Suppressor macrophage treated with lipopolysaccharide for 4 hours (primary cell): ENCODE data around the gene SAP30L.

Source experiments
- DNase-seq: peaks from one replicate; pipeline ENCODE4 v3.0.0-alpha.2; 2020

Gene SAP30L

DNA sequence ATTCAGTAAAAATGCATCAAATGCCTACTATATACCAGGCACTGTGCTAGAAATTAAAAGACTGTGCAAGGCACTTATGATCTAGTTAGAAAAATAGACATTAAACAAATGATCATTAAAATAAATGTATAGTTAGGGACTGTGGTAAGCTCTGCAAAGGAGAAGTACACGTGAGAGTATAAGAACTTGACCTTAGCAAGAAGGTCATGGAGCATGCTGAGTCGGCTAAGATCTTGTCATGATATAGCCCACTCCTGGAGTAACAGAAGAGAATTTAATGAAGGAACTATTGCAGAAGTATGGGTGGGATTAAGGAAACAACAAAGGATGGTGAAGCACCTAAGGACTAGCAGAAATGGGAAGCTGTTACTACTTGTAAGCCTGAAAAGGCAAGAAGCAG, 23.5 kb upstream of the SAP30L start:
- no peak for DNase-seq

GRCh38 chr5:154428208-154428607, 17.6 kb upstream of the SAP30L start:
- DNase-seq, result no peak

DNA sequence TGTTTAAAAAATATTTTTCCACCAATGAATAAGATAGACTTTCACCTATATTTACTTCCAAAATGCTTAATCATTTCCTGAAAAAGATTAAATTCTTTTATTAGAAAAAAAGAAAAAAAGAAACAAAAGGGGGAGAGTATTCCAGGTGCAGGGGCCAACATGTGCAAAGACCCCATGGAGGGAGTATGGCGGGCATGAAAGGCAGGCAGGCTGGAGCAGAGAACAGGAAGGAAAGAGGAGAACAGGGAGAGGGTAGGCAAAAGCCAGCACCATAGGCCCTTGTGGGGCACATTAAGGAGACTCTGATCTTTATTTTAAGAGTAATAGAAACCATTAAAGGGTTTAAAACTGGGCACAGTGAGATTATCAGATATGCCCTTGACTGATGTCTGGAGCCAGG, 16.5 kb upstream of the SAP30L start:
- no peak for DNase-seq

- DNase-seq, result no peak
Observed at GRCh38 chr5:154430466-154430865, 15.3 kb upstream of the SAP30L start.

DNA sequence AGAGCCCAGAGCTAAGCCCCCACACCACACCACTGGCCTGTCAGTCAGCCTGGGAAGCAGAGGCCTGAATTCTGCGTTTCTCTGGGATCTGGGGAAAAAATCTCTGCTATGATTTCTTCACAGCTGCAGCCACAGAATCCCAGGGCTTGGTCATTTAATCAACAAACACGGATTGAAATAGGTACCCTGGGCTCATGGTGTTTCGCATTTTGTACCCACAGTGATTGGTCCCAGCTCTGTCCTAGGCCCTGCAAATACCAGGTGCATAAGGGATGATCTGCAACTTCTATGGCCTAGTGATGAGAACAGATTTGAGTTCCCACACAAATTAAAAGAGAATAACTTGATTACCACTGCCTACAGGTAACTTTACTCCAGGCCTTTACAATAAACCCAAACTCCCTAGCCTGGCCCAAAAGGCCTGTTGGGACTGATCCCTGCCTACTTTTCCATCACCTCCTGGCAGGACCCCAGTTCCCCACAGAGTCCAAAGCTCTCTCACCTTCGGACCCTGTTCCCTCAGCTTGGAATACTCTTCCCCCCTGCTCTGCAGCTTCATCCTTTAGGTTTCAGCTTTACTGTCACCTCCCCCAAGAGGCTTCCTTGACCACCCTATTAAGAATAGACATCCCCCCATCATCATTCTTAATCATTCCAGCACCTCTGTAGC, 14.7 kb upstream of the SAP30L start:
- no peak for DNase-seq

DNA sequence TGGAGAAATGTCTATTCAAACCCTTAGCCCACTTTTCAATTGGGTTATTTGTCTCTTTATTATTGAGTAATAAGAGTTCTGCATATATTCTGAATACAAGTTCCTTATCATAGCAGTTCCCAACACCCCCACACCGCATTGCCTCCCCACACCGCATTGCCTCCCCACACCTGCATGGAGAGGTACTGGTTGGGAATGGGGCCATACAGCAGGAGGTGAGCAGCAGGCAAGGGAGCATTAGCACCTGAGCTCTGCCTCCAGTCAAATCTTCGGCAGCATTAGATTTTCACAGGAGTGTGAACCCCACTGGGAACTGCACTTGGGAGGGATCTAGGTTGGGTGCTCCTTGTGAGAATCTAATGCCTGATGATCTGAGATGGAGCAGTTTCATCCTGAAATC, 10.6 kb upstream of the SAP30L start:
- DNase-seq, result no peak

GRCh38 chr5:154437281-154437965, 8.4 kb upstream of the SAP30L start:
- DNase-seq, result no peak

GRCh38 chr5:154440540-154440939, 5.3 kb upstream of the SAP30L start:
- DNase-seq, result no peak

- no peak for DNase-seq
Observed at GRCh38 chr5:154442801-154443200, 3.0 kb upstream of the SAP30L start.

DNA sequence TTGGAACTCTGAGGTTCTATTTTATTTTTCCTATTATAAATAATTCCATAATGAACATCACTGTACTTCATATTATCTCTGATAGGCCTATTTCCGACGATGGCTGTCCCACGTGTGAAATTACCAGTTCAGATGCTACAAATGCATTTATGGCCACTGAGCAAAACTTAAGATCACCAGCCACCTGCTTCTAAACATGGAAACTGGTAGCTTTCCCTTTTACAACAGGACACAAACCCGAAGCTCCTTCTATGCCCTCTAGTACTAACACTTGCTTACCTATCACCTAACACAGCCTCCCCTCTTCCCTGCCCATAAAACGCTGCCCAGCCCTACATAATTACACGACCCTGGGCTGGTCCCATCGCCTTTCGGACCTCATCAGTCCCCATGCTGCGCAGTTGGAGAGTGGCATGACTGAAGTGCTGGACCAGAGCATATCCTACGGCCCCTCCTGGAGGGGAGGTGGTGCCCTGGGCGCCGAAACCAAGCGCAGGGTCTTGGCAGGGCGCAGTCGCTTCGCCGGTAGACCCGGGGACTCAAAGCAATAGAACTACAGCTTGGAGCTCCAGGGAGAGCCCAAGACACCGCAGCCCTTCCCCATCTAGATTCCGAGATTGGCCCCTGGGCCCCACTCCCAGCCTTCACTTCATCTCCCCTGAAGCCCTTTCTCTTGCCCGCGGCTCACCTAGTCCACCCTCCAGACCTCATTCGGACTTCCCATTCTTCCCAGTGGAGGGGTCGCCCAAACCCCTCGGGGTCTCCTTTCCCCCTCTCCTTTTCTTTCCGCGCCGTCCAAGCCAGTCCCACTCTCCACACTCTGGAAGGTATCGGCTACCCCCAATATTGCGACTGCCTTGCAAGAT, 1.0 kb upstream of the SAP30L start:
- no peak for DNase-seq

DNA sequence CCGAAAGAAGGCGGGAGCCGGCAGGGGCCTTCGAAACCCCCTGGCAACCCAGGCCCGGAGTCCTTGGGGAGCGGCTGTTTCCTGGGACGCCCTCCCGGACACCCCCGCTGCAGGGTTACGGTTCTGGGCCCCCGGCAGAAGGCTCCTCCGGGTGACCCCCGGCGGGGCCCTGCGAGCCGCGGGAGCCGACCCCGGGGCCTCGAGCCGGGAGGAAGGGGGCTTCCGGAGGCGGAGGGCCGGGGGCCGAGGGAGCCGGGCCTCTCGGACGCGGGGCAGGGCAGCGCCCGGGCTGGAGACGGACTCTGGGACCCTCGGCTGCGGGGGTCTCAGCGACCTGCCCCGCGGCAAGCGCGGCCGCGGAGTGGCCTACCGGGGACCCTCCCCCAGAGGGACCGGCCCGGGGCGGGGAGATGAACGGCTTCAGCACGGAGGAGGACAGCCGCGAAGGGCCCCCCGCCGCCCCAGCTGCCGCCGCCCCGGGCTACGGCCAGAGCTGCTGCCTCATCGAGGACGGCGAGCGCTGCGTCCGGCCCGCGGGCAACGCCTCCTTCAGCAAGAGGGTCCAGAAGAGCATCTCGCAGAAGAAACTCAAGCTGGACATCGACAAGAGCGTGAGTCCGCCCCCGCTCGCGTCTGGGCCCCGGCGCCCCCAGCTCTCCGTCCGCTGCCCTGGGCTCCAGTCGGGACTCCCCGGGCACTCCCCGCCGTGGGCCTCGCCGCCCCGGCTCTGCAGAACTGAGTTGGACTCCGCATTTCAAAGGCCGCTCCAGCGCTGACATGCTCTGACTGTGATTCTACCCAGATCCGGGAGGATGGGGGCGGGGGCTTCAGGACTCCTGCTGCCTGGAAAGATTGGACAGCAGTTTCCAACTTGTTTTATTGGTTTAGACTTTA, 645 bp downstream of the SAP30L start:
- peak; percentile 43 for DNase-seq

GRCh38 chr5:154447089-154447725, 1.4 kb downstream of the SAP30L start:
- no peak for DNase-seq

GRCh38 chr5:154449786-154450185, 4.0 kb downstream of the SAP30L start:
- no peak for DNase-seq

- no peak for DNase-seq
Observed at GRCh38 chr5:154451957-154452356, 6.2 kb downstream of the SAP30L start.

GRCh38 chr5:154455585-154455984, 9.8 kb downstream of the SAP30L start:
- DNase-seq, result no peak

DNA sequence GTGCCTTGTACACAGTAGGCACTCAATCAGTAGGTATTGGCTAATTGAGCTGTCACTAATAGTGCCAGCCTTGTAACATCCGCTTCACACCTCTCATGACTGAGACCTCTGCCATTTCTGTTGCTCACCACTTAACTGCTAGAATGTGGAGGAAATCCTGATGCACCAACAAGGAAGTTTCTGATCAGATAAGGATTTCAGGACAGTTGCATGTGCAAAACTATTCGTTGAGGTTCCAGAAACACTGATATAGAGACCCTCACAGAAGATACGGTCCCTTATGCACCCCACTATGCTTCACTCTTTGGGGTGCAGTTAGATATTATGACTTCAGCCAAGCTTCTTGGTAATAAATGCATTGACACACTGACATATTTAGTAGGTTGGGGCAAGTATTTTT, 10.7 kb downstream of the SAP30L start:
- DNase-seq, result no peak

DNA sequence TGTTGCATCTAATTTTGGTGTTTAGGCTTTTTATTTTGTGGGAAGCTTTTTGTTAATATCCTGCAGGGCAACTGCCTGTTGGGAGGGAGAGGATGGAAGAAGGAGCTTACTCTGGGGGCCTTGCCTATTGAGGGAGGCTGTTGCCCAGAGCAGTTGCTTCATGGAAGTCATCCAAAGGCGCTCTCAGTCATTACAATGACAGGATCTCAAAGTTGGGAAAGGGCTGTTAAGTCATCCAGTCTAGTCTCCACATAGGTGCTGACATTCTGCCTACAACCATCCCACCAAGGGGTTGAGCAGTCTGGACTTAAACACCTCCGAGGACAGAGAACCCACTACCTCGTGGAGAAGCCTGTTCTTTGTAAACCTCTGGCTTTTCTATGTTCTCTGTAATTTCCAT, 13.2 kb downstream of the SAP30L start:
- no peak for DNase-seq

DNA sequence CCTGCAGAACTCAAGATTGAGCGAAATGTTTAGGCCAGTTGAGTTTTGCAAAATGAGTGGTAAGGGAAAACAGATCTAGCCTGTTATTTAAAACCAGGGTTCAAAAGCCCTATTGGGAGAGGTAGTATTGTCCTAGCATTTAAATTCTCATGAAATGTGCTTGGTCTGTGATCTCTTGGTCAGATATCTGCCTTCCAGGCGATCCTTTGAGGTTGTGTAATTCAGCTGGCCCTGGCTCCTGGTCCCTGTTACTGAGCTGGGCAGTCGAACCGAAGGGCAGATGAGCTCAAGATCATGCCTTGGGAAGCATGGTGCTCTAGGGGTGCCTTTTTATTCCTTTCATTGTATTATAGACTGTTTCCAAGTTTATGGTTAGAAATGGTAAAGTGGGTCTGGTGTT, 14.4 kb downstream of the SAP30L start:
- no peak for DNase-seq

GRCh38 chr5:154461531-154461930, 15.7 kb downstream of the SAP30L start:
- DNase-seq, result no peak

GRCh38 chr5:154464438-154464837, 18.6 kb downstream of the SAP30L start:
- DNase-seq, result no peak

DNA sequence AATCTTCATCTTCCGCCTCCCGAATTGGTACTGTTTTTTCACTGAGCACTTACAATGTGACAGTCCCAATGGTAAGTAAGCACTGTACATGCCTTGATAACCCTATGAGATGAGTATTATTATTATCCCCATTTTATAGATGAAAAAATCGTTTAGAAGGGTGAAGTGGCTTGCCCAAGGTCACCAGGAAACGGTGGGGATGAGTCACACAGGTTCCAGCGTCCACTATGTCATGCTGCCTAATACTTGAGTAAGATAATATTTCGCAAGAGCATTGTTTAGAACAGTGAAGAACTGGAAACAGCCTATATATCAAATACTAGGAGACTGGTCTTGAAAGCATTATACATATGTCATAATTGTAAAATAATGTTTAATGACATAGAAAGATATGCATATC, 19.4 kb downstream of the SAP30L start:
- DNase-seq, result peak; percentile 62

GRCh38 chr5:154466147-154466546, 20.4 kb downstream of the SAP30L start:
- DNase-seq, result no peak
